Spleen (tissue), 11 donors: ENCODE results near the gene SIM2. TPM values are rescaled to one million over a fixed set of nuclear protein-coding genes. Genes with fewer than 3 reads are reported as not detected.

ENCODE experiments used
- DNase-seq: peaks from one replicate; pipeline ENCODE4 v3.0.0-alpha.2; 2020
- H3K27ac ChIP-seq, 8 donors: fragments of 200-600 bp; sonication (generic) in 7 of 8; 1 replicate in 4 of 8; 2 replicates in 4 of 8; pipeline versions ENCODE4 v1.5.0 to v1.8.0; 2016 to 2021; ENCODE audit warnings: inconsistent platforms in 4 of 8, mild to moderate bottlenecking in 4 of 8, moderate library complexity in 1 of 8
- H3K27me3 ChIP-seq, 7 donors: fragments of 200-600 bp; sonication (generic) in 6 of 7; replicated peaks in 1 of 7; 1 replicate in 4 of 7; 2 replicates in 3 of 7; pipeline versions ENCODE4 v1.5.0 to v1.8.0; 2016 to 2021; ENCODE audit warnings: inconsistent platforms in 3 of 7, mild to moderate bottlenecking in 1 of 7
- H3K36me3 ChIP-seq, 6 donors: fragments of 200-600 bp; sonication (generic) in 5 of 6; 1 replicate in 4 of 6; 2 replicates in 2 of 6; pipeline versions ENCODE4 v1.5.0 to v1.8.0; 2016 to 2021; ENCODE audit warnings: inconsistent platforms in 2 of 6
- H3K4me1 ChIP-seq, 6 donors: fragments of 200-600 bp; sonication (generic) in 5 of 6; 1 replicate in 3 of 6; 2 replicates in 3 of 6; pipeline versions ENCODE4 v1.5.0 to v1.8.0; 2016 to 2021; ENCODE audit warnings: inconsistent platforms in 3 of 6
- H3K4me3 ChIP-seq, 8 donors: fragments of 200-600 bp; sonication (generic) in 7 of 8; 1 replicate in 4 of 8; 2 replicates in 4 of 8; pipeline versions ENCODE4 v1.5.0 to v1.8.0; 2016 to 2021; ENCODE audit warnings: inconsistent platforms in 4 of 8, mild to moderate bottlenecking in 4 of 8, moderate library complexity in 2 of 8
- H3K9me3 ChIP-seq, 8 donors: fragments of 200-600 bp; sonication (generic) in 7 of 8; 1 replicate in 4 of 8; 2 replicates in 4 of 8; pipeline versions ENCODE4 v1.5.0 to v1.8.0; 2016 to 2021; ENCODE audit warnings: inconsistent platforms in 4 of 8
- CTCF ChIP-seq, 11 experiments: fragments of 200-600 bp in 7 of 11; fragments of 450-650 bp in 4 of 11; sonication (generic) in 4 of 11; IDR thresholded peaks in 8 of 11; conservative IDR thresholded peaks in 3 of 11; 1 replicate in 7 of 11; 2 replicates in 4 of 11; pipeline versions ENCODE4 v1.4.0 to v1.8.0; 2016 to 2021; ENCODE audit warnings: antibody characterized with exemption in 11 of 11, inconsistent platforms in 4 of 11, mild to moderate bottlenecking in 1 of 11
- POLR2A ChIP-seq, 3 donors: fragments of 450-650 bp; IDR thresholded peaks; one replicate each; pipeline ENCODE4 v1.5.1; 2017; ENCODE audit warnings: antibody characterized with exemption in 3 of 3, mild to moderate bottlenecking in 1 of 3
- POLR2AphosphoS5 ChIP-seq, 3 donors: sonication (generic); formaldehyde crosslinking; IDR thresholded peaks; one replicate each; pipeline ENCODE4 v1.5.1; 2017; ENCODE audit warnings: antibody characterized with exemption in 3 of 3
- WGBS, 5 donors: extraction: QIAGEN DNeasy Blood & Tissue Kit in 3 of 5; methylation state at CpG; one replicate each; pipeline versions ENCODE4 v1.1.5 to v1.1.7; 2013 to 2018; 5-methylcytosine and 5-hydroxymethylcytosine counted together
- intact Hi-C: fragments of 100-400 bp; cut with DNase I; formaldehyde crosslinking; loops from one replicate; pipeline ENCODE4 v1.15.0; 2023; ENCODE audit warnings: low total_unique reads
- polyA plus RNA-seq, 3 donors: library from polyadenylated mRNA; stranded (reverse); fragments of 200-250 nt; gene quantifications; one replicate each; pipeline ENCODE4 v1.2.1, GENCODE V29; 2013
- total RNA-seq, 7 donors: library from RNA; depleted of rRNA in 3 of 7; stranded (reverse); fragments of >200 nt in 3 of 7; fragmentation: NEBNext Ultra II Directional in 4 of 7; extraction: Animal tissue kit (Norgen Biotek cat#: 25700) in 4 of 7; gene quantifications; one replicate each; pipeline versions ENCODE4 v1.1.0 to v1.2.1, GENCODE V29; 2016 to 2021
- donor health status: healthy with polysubstance abuse.
- donor health status: DM: no; HTN: no; CAD: no; lungs with moderate emphysema.
- donor health status: DM: no; HTN: no; CAD: no.
- donor health status: Bipolar disorder and iron deficiency.
- donor health status: healthy.
- donor health status: DM: no; HTN: no; CAD: no.
- donor health status: DM: yes; HTN: yes; CAD: no.

The SIM2 gene
- total and polyA plus RNA-seq, 10 donors, result not detected

GRCh38 chr21:36791180-36791579 lies 92.3 kb downstream of the SIM2 start:
- Histone ChIP-seq H3K27me3 (no peaks in the 10 kb centered on the region), H3K27ac (no peak overlapping the region), H3K36me3 (peaks cover 0 to 4% (median 0%) of the 10 kb centered on the region in 6 donors), H3K9me3 (peaks cover 0 to 12% (median 8%) of the 10 kb centered on the region in 8 donors), H3K4me1 (no peaks in the 10 kb centered on the region), H3K4me3 (no peak overlapping the region)
- DNase-seq, result no peak
- WGBS, 5 donors, result 91 to 97% (median 95%) methylated on average over 10 of the region's 10 CpGs
- TF ChIP-seq POLR2A (IDR thresholded peaks at IDR 0.05), result no peak
- TF ChIP-seq POLR2AphosphoS5 (IDR thresholded peaks at IDR 0.05), result no peak
- no peak for TF ChIP-seq CTCF (IDR thresholded peaks at IDR 0.05 in 8 of 11, conservative IDR thresholded peaks at IDR 0.05 in 3 of 11)
- intact Hi-C loops, result no loop called here

- intact Hi-C loops, result no loop called here
- Histone ChIP-seq H3K36me3 (peaks cover 0 to 4% (median 0%) of the 10 kb centered on the region in 6 donors), H3K27ac (no peak overlapping the region), H3K4me3 (no peak overlapping the region), H3K4me1 (no peaks in the 10 kb centered on the region), H3K9me3 (peaks cover 0 to 19% (median 15%) of the 10 kb centered on the region in 8 donors), H3K27me3 (no peaks in the 10 kb centered on the region)
- DNase-seq, result no peak
- no peak for TF ChIP-seq POLR2AphosphoS5 (IDR thresholded peaks at IDR 0.05)
- TF ChIP-seq CTCF (IDR thresholded peaks at IDR 0.05 in 8 of 11, conservative IDR thresholded peaks at IDR 0.05 in 3 of 11), result no peak
- TF ChIP-seq POLR2A (IDR thresholded peaks at IDR 0.05), result no peak
- 88 to 94% (median 91%) methylated on average over 21 of the region's 21 CpGs for WGBS, 5 donors
These were observed 93.0 kb downstream of the SIM2 start for GRCh38 chr21:36791695-36792470.

GRCh38 chr21:36792505-36792967 lies 93.6 kb downstream of the SIM2 start:
- Histone ChIP-seq H3K4me1 (no peaks in the 10 kb centered on the region), H3K27me3 (no peaks in the 10 kb centered on the region), H3K9me3 (peaks cover 0 to 25% (median 21%) of the 10 kb centered on the region in 8 donors), H3K4me3 (no peak overlapping the region), H3K27ac (no peak overlapping the region), H3K36me3 (peaks cover 0 to 4% (median 0%) of the 10 kb centered on the region in 6 donors)
- no peak for DNase-seq
- no peak for TF ChIP-seq CTCF (IDR thresholded peaks at IDR 0.05 in 8 of 11, conservative IDR thresholded peaks at IDR 0.05 in 3 of 11)
- WGBS, 5 donors, result 72 to 82% (median 78%) methylated on average over 6 of the region's 6 CpGs
- intact Hi-C loops, result no loop called here

- H3K9me3 ChIP-seq, result peaks cover 0 to 52% (median 40%) of the 10 kb centered on the region in 8 donors
- no peaks in the 10 kb centered on the region for H3K36me3 ChIP-seq
- H3K27me3 ChIP-seq, result no peaks in the 10 kb centered on the region
- TF ChIP-seq POLR2AphosphoS5 (IDR thresholded peaks at IDR 0.05) (no peak), POLR2A (IDR thresholded peaks at IDR 0.05) (no peak), CTCF (IDR thresholded peaks at IDR 0.05 in 8 of 11, conservative IDR thresholded peaks at IDR 0.05 in 3 of 11) (no peak)
- H3K4me1 ChIP-seq, result no peaks in the 10 kb centered on the region
- no peak for DNase-seq
- intact Hi-C loops, result no loop called here
- no peak overlapping the region for H3K27ac ChIP-seq
- WGBS, 5 donors, result 82 to 95% (median 86%) methylated on average over 2 of the region's 2 CpGs
- H3K4me3 ChIP-seq, result no peak overlapping the region
These were observed 97.2 kb downstream of the SIM2 start for GRCh38 chr21:36796070-36796469.
